ENCODE results near the gene TKTL1.
"Not testable (repeated sequence)": the region's sequence is repeated elsewhere in the genome, so short reads cannot be mapped to it uniquely, and the experiment has no call there.

Gene TKTL1, protein sequence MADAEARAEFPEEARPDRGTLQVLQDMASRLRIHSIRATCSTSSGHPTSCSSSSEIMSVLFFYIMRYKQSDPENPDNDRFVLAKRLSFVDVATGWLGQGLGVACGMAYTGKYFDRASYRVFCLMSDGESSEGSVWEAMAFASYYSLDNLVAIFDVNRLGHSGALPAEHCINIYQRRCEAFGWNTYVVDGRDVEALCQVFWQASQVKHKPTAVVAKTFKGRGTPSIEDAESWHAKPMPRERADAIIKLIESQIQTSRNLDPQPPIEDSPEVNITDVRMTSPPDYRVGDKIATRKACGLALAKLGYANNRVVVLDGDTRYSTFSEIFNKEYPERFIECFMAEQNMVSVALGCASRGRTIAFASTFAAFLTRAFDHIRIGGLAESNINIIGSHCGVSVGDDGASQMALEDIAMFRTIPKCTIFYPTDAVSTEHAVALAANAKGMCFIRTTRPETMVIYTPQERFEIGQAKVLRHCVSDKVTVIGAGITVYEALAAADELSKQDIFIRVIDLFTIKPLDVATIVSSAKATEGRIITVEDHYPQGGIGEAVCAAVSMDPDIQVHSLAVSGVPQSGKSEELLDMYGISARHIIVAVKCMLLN

DNA sequence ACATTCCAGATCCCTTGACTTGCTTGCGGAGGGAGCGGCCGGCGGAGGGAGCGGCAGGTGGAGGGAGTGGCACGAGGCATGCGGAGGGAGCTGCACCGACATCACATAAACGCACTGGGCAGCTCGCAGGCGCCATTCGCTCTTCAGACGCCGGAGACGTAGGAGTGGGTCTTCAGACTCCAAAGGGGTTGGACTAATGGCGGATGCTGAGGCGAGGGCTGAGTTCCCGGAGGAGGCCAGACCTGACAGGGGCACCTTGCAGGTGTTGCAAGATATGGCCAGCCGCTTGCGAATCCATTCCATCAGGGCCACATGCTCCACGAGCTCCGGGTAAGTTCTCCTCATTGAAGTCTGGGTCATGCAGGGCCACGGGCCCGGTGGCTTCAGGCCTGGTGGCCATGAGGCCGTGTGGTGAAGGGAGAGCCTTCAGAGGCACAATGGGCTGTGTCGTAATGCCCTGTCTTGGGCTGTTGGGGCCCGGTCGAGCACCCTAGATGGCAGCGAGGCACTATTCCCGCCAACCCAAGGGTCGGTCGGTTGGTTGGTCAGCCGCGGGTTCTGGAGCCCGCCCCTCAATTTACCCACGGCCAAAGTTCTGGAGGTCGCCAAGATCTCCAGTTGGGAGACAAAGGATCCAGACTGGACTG is at the start of gene TKTL1:
TKTL1 (plus strand) TSS at position 132 of the 647 bp plus-strand sequence; CDS start at position 197, 65 bp downstream.
- DNase-seq (ENCODE audit: low read depth in 1 of 2, low spot score in 1 of 2), result no peak

DNA sequence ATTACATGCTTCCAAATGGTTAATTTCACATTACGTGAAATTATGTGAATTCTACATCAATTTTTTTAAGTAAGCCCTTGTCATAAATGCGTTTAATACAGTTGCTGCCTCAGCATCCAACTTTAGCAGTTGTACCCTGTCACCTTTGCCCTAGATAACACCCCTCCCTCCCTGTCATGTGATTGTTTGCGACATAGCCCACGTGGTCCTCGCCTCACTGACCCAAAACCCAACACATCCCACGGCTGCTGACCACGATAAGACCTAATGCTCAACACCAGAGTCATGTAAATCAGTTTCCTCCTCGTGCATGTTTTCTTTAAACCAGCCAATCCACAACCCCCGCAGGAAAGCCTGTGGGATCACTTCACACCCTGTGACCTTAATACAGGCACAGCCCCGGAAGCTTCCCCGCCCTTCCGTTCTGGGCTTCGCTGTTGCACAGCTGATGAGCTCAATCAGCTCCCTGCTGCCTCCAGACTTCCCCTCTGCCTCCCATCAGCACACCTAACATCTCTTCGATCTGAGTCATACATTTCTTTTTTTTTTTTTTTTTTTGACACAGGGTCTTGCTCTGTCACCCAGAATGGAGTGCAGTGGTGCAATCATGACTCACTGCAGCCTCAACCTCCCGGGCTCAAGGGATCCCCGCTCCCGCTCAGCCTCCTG is 48.1 kb upstream of the TKTL1 start:
- not testable (repeated sequence) for DNase-seq (ENCODE audit: low read depth in 1 of 2, low spot score in 1 of 2)

DNA sequence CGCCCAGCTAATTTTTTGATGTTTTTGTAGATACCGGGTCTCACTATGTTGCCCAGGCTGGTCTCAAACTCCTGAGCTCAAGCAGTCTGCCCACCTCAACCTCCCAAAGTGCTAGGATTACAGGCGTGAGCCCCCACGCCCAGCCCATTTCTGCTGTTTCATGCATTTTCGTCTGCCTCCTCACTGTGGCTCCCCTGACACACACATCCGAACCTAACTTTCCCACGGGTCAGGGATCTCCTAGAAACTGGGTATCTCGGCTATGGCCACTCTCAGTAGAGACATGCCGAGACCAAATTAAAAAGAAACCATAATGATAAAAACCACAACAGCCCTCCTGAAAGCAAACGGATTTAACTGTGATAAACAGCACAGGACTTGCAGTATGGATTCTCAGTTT is 47.5 kb upstream of the TKTL1 start:
- DNase-seq (ENCODE audit: low read depth in 1 of 2, low spot score in 1 of 2), result not testable (repeated sequence)

DNA sequence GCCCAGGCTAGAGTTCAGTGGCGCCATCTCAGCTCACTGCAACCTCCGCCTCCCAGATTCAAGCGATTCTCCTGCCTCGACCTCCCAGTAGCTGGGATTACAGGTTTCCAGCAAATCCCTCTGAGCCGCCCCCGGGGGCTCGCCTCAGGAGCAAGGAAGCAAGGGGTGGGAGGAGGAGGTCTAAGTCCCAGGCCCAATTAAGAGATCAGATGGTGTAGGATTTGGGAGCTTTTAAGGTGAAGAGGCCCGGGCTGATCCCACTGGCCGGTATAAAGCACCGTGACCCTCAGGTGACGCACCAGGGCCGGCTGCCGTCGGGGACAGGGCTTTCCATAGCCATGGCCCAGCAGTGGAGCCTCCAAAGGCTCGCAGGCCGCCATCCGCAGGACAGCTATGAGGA is 38.3 kb upstream of the TKTL1 start, which contains the start of gene OPN1MW3:
OPN1MW3 (plus strand) TSS at position 301 of the 400 bp plus-strand sequence; CDS start at position 339, 38 bp downstream.
- not testable (repeated sequence) for DNase-seq (ENCODE audit: low read depth in 1 of 2, low spot score in 1 of 2)

DNA sequence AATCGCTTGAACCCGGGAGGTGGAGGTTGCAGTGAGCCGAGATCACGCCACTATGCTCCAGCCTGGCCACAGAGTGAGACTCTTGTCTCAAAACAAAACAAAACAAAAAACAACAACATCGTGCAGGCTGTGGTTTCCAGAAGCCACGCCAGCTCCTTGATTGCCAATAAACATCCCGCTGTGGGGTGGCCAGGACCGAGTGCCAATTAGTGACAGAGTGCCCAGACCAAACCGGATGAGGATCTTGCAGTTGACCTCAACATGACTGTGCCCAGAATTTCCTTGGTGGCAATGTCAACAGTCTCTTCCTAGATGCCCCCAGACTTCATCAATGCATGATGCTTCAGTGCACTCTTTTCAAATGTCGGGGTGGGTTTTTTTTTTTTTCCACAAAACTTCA is 36.9 kb upstream of the TKTL1 start:
- not testable (repeated sequence) for DNase-seq (ENCODE audit: low read depth in 1 of 2, low spot score in 1 of 2)

DNA sequence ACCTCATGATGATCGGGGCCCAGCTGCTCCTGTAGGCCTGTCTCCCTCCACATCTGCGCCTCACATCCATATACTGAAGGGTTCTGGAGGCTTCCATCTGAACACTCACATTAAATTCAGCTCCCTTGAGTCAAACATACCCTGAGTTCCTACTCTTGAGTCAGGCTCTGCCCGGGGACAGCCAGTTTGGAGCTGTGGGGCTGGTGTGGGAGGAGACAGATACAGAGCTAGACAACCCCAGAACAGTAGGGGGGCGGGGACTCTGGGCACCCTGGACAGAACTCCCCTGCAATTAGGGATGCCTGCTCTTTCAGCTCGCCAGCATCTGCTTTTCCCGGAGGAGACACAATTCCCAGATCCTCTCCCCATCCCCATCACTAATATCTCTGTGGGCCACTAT is 32.5 kb upstream of the TKTL1 start:
- DNase-seq (ENCODE audit: low read depth in 1 of 2, low spot score in 1 of 2), result not testable (repeated sequence)

DNA sequence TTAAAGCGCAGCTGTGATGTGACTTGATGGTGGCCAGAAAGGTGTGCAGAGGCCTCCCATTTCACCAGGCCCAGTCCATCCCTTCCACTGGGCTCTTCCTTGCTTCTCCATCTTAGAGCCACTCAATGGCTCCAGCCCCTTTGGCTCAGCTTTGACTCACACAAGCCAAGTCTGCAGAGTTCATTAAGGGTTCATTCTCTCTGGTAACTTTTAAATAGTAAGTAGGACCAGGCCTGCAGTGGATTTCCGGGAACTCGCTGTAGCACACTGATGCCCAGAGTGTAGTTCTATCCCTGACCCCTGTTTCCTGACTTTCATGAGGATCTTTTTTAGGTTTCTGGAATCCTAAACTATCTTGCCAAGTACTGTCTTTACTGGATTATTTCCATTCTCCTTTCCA is 26.4 kb upstream of the TKTL1 start:
- not testable (repeated sequence) for DNase-seq (ENCODE audit: low read depth in 1 of 2, low spot score in 1 of 2)

DNA sequence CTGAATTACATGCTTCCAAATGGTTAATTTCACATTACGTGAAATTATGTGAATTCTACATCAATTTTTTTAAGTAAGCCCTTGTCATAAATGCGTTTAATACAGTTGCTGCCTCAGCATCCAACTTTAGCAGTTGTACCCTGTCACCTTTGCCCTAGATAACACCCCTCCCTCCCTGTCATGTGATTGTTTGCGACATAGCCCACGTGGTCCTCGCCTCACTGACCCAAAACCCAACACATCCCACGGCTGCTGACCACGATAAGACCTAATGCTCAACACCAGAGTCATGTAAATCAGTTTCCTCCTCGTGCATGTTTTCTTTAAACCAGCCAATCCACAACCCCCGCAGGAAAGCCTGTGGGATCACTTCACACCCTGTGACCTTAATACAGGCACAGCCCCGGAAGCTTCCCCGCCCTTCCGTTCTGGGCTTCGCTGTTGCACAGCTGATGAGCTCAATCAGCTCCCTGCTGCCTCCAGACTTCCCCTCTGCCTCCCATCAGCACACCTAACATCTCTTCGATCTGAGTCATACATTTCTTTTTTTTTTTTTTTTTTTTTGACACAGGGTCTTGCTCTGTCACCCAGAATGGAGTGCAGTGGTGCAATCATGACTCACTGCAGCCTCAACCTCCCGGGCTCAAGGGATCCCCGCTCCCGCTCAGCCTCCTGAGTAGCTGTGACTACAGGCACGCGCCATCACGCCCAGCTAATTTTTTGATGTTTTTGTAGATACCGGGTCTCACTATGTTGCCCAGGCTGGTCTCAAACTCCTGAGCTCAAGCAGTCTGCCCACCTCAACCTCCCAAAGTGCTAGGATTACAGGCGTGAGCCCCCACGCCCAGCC is 10.9 kb upstream of the TKTL1 start:
- DNase-seq (ENCODE audit: low read depth in 1 of 2, low spot score in 1 of 2), result not testable (repeated sequence)

DNA sequence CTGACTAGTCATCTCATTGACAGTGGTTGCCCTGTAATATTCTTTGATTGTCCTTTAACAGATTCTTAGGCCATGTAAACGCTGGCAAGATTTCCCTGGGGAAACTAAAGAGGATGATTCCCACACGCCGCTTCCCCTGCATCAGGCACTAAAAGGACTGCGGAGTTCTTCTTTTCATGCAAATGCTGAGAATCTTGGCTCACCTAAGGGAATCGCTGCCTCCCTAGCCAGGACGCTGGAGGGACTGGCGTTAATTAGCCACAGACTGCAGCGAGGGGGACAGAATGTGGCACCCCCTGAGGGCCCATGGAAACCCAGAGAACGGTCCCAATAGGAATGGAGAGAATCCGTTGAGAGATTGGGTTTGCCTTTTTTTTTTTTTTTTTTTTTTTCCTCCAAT is 9.2 kb upstream of the TKTL1 start:
- not testable (repeated sequence) for DNase-seq (ENCODE audit: low read depth in 1 of 2, low spot score in 1 of 2)

DNA sequence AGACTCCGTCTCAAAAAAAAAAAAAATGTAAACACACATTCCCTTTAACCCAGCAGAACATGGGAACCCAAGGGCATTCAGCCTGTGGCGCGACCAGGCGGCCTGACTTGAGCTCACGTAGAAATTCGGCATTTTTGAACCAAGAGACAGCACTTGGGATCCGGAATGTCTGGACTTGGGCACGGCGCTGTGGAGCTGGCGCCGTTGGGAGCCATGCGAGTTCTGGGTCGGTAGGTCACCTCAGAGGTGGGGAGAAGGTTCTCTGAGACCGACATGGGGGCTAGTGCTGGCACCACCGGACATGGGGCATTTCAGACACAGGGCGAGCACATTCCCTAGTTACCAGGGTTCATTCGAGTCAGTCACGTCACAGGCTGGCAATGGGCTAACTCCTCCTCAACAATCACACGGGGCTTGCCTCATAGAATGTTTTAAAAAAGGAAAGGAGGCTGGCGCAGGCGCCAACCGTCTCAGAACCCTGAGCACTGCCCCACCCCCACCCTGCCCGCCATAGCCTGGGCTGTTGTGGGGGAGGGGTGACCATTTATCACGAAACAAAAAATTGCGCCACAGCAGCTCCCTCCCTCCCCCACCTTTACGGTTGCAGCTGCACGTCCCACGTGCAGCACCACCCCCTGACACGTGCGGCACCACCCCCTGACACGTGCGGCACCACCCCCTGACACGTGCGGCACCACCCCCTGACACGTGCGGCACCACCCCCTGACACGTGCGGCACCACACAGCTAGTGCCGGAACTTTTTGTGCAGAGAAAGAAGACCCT is 612 bp upstream of the TKTL1 start, which contains the start of gene TEX28:
TEX28 (minus strand) TSS at position 334 of the 784 bp plus-strand sequence. CDS start 3,007 bp downstream, outside the sequence.
- no peak for DNase-seq (ENCODE audit: low read depth in 1 of 2, low spot score in 1 of 2)

DNA sequence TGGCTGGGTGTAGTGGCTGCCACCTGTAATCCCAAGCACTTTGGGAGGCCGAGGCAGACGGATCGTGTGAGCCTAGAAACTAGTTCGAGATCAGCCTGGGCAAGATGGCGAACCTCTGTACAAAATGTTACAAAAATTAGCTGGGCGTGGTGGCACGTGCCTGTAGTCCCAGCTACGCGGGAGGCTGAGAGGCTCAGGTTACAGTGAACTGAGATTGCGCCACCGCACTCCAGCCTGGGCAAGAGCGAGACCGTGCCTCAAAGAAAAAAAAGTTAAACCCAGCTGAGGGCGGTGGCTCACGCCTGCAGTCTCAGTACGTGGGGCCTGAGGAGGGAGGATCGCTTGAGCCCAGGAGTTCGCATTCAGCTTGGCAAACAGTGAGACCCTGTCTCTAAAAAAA is 1.1 kb downstream of the TKTL1 start:
- no peak for DNase-seq (ENCODE audit: low read depth in 1 of 2, low spot score in 1 of 2)

DNA sequence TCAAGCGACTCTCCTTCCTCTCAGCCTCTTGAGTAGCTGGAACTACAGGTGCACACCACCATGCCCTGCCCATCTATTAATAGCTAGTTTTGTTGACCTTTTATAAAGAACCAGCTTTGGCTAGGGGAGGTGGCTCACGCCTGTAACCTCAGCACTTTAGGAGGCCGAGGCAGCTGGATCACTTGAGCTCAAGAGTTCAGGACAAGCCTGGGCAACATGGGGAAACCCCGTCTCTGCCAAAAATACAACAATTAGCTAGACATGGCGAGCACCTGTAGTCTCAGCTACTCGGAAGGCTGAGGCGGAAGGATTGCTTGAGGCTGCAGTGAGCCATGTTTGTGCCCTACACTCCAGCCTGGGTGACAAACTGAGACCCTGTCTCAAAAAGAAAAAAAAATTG is 2.7 kb downstream of the TKTL1 start:
- DNase-seq (ENCODE audit: low read depth in 1 of 2, low spot score in 1 of 2), result no peak

DNA sequence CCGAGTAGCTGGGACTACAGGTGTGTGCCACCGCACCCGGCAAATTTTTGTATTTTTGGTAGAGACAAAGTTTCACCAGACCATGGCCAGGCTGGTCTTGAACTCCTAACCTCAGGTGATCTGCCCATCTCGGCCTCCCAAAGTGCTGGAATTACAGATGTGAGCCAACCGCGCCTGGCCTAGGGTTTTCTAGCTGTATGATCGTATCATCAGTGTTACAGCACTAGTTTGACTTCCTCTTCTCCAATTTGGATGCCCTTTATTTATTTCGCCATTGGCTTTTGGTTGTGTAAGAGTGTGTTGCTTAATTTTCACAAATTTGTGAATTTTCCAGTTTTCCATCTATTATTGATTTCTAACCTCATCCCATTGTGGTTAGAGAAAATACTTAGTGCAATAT is 5.2 kb downstream of the TKTL1 start:
- DNase-seq (ENCODE audit: low read depth in 1 of 2, low spot score in 1 of 2), result no peak

DNA sequence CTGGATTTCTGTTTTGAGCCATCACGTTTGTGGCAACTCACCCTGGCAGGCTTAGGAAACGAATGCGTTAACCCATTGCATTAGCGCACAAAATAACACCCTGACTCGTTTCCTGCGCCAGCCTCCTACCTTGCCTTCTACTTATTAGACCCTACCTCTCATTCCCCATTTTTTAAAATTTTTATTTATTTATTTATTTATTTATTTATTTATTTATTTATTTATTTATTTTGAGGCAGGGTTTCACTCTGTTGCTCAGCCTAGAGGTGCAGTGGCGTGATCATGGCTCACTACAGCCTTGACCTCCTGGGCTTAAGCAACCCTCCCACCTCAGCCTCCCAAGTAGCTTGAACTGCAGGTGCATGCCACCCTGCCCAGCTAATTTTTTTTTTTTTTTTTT is 7.4 kb downstream of the TKTL1 start:
- DNase-seq (ENCODE audit: low read depth in 1 of 2, low spot score in 1 of 2), result not testable (repeated sequence)

DNA sequence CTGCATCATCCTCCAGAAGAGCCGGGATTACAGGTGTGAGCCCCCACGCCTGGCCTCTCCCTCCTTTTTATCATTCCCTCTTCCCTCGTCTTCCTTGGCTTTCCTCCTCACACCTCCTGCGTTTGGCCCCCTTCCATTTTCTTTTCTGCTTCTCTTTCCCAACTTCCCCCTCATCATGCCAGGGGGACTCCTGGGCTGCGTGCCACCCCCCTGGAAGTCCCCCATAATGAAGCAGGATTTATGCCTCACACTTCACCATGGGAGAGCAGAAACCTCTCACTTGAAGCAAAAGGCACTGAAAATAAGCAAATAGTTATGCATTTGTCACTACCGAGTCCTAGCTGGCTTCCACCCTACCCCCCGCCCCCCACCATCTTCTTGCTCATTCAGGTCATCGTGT is 7.9 kb downstream of the TKTL1 start:
- no peak for DNase-seq (ENCODE audit: low read depth in 1 of 2, low spot score in 1 of 2)

DNA sequence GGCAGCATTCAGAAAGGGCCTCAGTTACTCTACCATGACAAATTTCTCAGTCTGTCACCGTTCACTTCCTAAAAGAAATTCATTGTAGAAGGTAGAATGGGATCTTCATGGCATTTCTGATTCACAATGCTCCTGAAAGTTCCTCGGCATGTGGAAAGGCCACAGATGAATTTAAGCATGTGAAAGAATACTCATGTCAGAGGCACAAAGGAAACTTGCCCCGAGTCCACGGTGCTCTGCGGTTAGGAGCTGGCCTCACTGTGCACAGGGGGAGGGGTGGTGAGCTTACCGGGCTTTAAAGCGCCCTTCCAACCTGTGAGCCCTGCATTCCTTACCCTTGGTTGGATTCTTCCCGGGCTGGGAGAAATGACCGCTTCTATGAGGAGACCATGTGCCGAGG is 9.3 kb downstream of the TKTL1 start:
- no peak for DNase-seq (ENCODE audit: low read depth in 1 of 2, low spot score in 1 of 2)

DNA sequence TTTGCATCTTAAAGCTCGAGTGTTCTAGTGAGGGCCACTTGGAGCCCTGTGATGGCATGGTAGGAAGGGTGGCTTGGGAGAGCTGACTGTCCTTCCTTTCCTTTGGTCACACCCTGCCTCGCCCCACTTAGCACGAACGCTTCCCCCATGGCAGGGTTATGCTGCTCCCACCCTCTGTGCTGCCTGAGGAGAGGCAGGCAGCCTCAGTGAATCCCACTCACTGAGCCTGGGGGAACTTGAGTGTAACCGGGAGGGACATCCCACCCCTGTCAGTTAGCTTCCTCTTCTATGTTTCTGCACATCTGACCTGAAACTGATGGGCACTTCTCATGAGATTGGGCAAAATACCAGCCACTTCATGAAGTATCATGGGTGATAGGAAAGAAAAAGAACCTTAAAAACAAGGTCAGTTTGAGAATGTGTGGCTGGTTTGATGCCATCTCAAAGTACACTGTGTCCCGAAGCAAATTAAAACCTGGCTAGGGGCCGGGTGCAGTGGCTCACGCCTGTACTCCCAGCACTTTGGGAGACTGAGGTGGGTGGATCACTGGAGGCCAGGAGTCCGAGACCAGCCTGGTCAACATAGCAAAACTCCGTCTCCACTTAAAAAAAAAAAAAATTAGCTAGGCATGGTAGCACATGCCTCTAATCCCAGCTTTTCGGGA is 10.1 kb downstream of the TKTL1 start:
- DNase-seq (ENCODE audit: low read depth in 1 of 2, low spot score in 1 of 2), result no peak

DNA sequence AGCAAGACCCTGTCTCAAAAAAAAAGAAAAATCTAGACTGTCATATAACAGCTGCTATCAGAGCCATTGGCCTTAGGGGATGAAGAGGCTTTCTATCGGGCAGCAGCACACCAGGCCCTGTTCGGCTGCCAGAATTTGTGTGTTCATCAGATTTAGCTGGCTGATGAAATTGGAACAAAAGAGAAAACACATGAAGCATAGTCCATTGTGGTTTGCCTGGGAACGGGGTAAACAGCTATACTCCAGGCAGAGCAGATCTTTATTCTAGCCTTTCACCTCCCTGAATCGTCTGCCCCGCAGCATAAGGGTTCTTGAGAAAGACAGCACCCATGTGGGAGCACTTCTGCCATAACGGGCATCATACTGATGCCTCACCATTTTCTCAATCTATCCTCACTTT is 11.6 kb downstream of the TKTL1 start:
- no peak for DNase-seq (ENCODE audit: low read depth in 1 of 2, low spot score in 1 of 2)

Measured in activated T-helper 1 cell treated with anti-CD3 and anti-CD28 coated beads, Interleukin-2, amount 50 U/mL, for 16 hours (primary cell).